ENCODE data around the gene SAC3D1.

- TF ChIP-seq CTCF (IDR thresholded peaks at IDR 0.05): no peak
- no peak for TF ChIP-seq POLR2A (IDR thresholded peaks at IDR 0.05)
Observed at GRCh38 chr11:65003282-65003681, 37.7 kb upstream of the SAC3D1 start.

All from adrenal gland (tissue), 5 donors.